Psoas muscle (tissue), 8 donors: ENCODE data around the gene RPL5. TPM values are rescaled to one million over a fixed set of nuclear protein-coding genes. Genes with fewer than 3 reads are reported as not detected.
A peak's percentile ranks its signal among the peaks of the same experiment; 100 is the strongest.

Experiments used
- ATAC-seq, 4 donors: fragments of 200-7000 bp; cut with Tn5 transposase; one replicate each; pipeline ENCODE4 v1.9.1; 2020; ENCODE audit warnings: moderate library complexity in 3 of 4, mild to moderate bottlenecking in 2 of 4
- DNase-seq, 2 donors: peaks; one replicate each; pipeline ENCODE4 v3.0.0-alpha.2; 2020
- H3K27ac ChIP-seq: fragments of 200-600 bp; one replicate; pipeline ENCODE4 v1.8.0; 2022
- H3K27me3 ChIP-seq, 3 donors: fragments of 200-600 bp in 1 of 3; one replicate each; pipeline versions ENCODE4 v1.6.1 to v1.8.0; 2013 to 2022; ENCODE audit warnings: low read length in 2 of 3, mild to moderate bottlenecking in 2 of 3, moderate library complexity in 1 of 3; ENCODE audit not compliant: insufficient read depth in 3 of 3
- H3K36me3 ChIP-seq, 2 donors: fragments of 200-600 bp in 1 of 2; one replicate each; pipeline versions ENCODE4 v1.6.1 to v1.8.0; 2013 to 2022; ENCODE audit warnings: low read depth in 1 of 2, mild to moderate bottlenecking in 1 of 2, moderate library complexity in 1 of 2; ENCODE audit not compliant: insufficient read depth in 1 of 2
- H3K4me1 ChIP-seq: fragments of 200-600 bp; one replicate; pipeline ENCODE4 v1.8.0; 2022
- H3K4me3 ChIP-seq: fragments of 200-600 bp; one replicate; pipeline ENCODE4 v1.8.0; 2022; ENCODE audit warnings: mild to moderate bottlenecking
- H3K9me3 ChIP-seq: fragments of 200-600 bp; one replicate; pipeline ENCODE4 v1.8.0; 2022
- CTCF ChIP-seq: fragments of 200-600 bp; IDR thresholded peaks from one replicate; pipeline ENCODE4 v1.8.0; 2022; ENCODE audit warnings: antibody characterized with exemption
- WGBS, 3 donors: extraction: QIAGEN DNeasy Blood & Tissue Kit; methylation state at CpG; one replicate each; pipeline versions ENCODE4 v1.1.6 to v1.1.7; 2013; 5-methylcytosine and 5-hydroxymethylcytosine counted together
- intact Hi-C, 2 donors: fragments of 100-400 bp; cut with DNase I; formaldehyde crosslinking; loops; one replicate each; pipeline versions ENCODE4 v1.11.0 to v1.14.2; 2022
- polyA plus RNA-seq, 3 donors: library from polyadenylated mRNA; stranded (reverse); fragments of 200-250 nt; gene quantifications; one replicate each; pipeline ENCODE4 v1.2.3, GENCODE V29; 2013
- total RNA-seq, 4 donors: library from RNA; stranded (reverse); fragmentation: NEBNext Ultra II Directional in 2 of 4; extraction: Animal tissue kit (Norgen Biotek cat#: 25700) in 2 of 4; gene quantifications; one replicate each; pipeline versions ENCODE4 v1.2.1 to v1.2.4, GENCODE V29; 2021 to 2023
- donor health status: healthy with polysubstance abuse.
- donor health status: DM: no; HTN: no; CAD: no; lungs with moderate emphysema.
- donor health status: Bipolar disorder and iron deficiency.
- donor health status: healthy.
- donor health status: DM: yes; HTN: yes; CAD: no.
- donor health status: DM: no; HTN: no; CAD: no.
- donor health status: DM: no; HTN: no; CAD: no.
- donor health status: DM: yes; HTN: yes; CAD: no.

The RPL5 gene
- total and polyA plus RNA-seq, 7 donors: 353 to 1,760 (median 601) TPM

- Histone ChIP-seq H3K4me1 (peaks cover 10% of the 10 kb centered on the region), H3K4me3 (peak overlapping the region; percentile 54), H3K36me3 (no peaks in the 10 kb centered on the region), H3K9me3 (no peaks in the 10 kb centered on the region), H3K27me3 (no peaks in the 10 kb centered on the region), H3K27ac (peak overlapping the region; percentile 74)
- ATAC-seq (peak; percentile 73 to 92 (median 88)), DNase-seq (no peak)
- TF ChIP-seq CTCF: no peak
- intact Hi-C loops: loop anchor here (1.0 to 10.0 kb wide), 4 partner anchors 101 to 205 kb away; partner anchors contain the start of gene DIPK1A (in 1 of the 2)
- 15 to 38% (median 19%) methylated on average over 7 of the region's 7 CpGs for WGBS, 3 donors
Observed at GRCh38 chr1:92859400-92860039, 27.7 kb downstream of the RPL5 start.

- H3K36me3 ChIP-seq: no peaks in the 10 kb centered on the region
- DNase-seq: no peak
- 73 to 77% (median 74%) methylated on average over 4 of the region's 4 CpGs for WGBS, 3 donors
- H3K4me3 ChIP-seq: no peak overlapping the region
- ATAC-seq: no peak
- TF ChIP-seq CTCF: no peak
- peaks cover 10% of the 10 kb centered on the region for H3K4me1 ChIP-seq
- no peak overlapping the region for H3K27ac ChIP-seq
- H3K27me3 ChIP-seq: no peaks in the 10 kb centered on the region
- intact Hi-C loops: no loop called here
- no peaks in the 10 kb centered on the region for H3K9me3 ChIP-seq
Observed at GRCh38 chr1:92862605-92863004, 30.8 kb downstream of the RPL5 start.

- no peak for TF ChIP-seq CTCF
- Histone ChIP-seq H3K27ac (no peak overlapping the region), H3K9me3 (no peaks in the 10 kb centered on the region), H3K4me3 (no peak overlapping the region), H3K36me3 (no peaks in the 10 kb centered on the region), H3K4me1 (peaks cover 10% of the 10 kb centered on the region), H3K27me3 (no peaks in the 10 kb centered on the region)
- ATAC-seq: no peak
- DNase-seq: no peak
- intact Hi-C loops: no loop called here
Observed at GRCh38 chr1:92864131-92864530, 32.3 kb downstream of the RPL5 start.

- no peaks in the 10 kb centered on the region for H3K9me3 ChIP-seq
- peaks cover 0 to 5% of the 10 kb centered on the region in 2 donors for H3K36me3 ChIP-seq
- no peak overlapping the region for H3K27ac ChIP-seq
- H3K27me3 ChIP-seq: no peaks in the 10 kb centered on the region
- TF ChIP-seq CTCF: no peak
- no peak overlapping the region for H3K4me3 ChIP-seq
- WGBS, 3 donors: 87 to 95% (median 95%) methylated on average over 2 of the region's 2 CpGs
- intact Hi-C loops: no loop called here
- H3K4me1 ChIP-seq: no peaks in the 10 kb centered on the region
- DNase-seq (no peak), ATAC-seq (no peak)
Observed at GRCh38 chr1:92870591-92870990, 38.8 kb downstream of the RPL5 start.

- Histone ChIP-seq H3K27me3 (no peaks in the 10 kb centered on the region), H3K27ac (no peak overlapping the region), H3K4me1 (no peaks in the 10 kb centered on the region), H3K4me3 (no peak overlapping the region), H3K36me3 (peaks cover 0 to 5% of the 10 kb centered on the region in 2 donors), H3K9me3 (no peaks in the 10 kb centered on the region)
- DNase-seq: no peak
- no peak for ATAC-seq
- intact Hi-C loops: no loop called here
- TF ChIP-seq CTCF: no peak
- 68 to 77% (median 75%) methylated on average over 2 of the region's 2 CpGs for WGBS, 3 donors
Observed at GRCh38 chr1:92872719-92873118, 40.9 kb downstream of the RPL5 start.
